PFSK-1 (cell line): ENCODE results near the gene MRPL55.

Experiments used
- FOXP2 ChIP-seq: optimal IDR thresholded peaks from 2 replicates; pipeline ENCODE3; 2011; ENCODE audit warnings: borderline replicate concordance, control low read depth, inconsistent platforms; ENCODE audit not compliant: insufficient read depth; ENCODE audit errors: extremely low read length, extremely low read depth
- POLR2AphosphoS5 ChIP-seq: IDR thresholded peaks from 2 replicates; pipeline ENCODE4 v1.6.1; 2012; ENCODE audit warnings: low read depth, mild to moderate bottlenecking, control low read depth, low read length, moderate library complexity
- SIN3A ChIP-seq: IDR thresholded peaks from 2 replicates; pipeline ENCODE4 v1.6.1; 2012; ENCODE audit warnings: mild to moderate bottlenecking, low read length, moderate library complexity, borderline replicate concordance; ENCODE audit not compliant: insufficient read depth
- TAF1 ChIP-seq: IDR thresholded peaks from 2 replicates; pipeline ENCODE4 v1.6.1; 2012; ENCODE audit warnings: low read length, control low read depth, borderline replicate concordance; ENCODE audit not compliant: insufficient read depth
- TF ChIP-seq, protein P1 (sequence below), 2 experiments: IDR thresholded peaks; 2 replicates each; pipeline versions ENCODE4 v1.6.1 to v1.8.0; 2011 to 2012; ENCODE audit warnings: low read depth in 2 of 2, low read length in 2 of 2, control low read depth in 1 of 2, inconsistent platforms in 1 of 2, mild to moderate bottlenecking in 1 of 2, moderate library complexity in 1 of 2; ENCODE audit not compliant: insufficient read depth in 1 of 2

MRPL55 gene

DNA sequence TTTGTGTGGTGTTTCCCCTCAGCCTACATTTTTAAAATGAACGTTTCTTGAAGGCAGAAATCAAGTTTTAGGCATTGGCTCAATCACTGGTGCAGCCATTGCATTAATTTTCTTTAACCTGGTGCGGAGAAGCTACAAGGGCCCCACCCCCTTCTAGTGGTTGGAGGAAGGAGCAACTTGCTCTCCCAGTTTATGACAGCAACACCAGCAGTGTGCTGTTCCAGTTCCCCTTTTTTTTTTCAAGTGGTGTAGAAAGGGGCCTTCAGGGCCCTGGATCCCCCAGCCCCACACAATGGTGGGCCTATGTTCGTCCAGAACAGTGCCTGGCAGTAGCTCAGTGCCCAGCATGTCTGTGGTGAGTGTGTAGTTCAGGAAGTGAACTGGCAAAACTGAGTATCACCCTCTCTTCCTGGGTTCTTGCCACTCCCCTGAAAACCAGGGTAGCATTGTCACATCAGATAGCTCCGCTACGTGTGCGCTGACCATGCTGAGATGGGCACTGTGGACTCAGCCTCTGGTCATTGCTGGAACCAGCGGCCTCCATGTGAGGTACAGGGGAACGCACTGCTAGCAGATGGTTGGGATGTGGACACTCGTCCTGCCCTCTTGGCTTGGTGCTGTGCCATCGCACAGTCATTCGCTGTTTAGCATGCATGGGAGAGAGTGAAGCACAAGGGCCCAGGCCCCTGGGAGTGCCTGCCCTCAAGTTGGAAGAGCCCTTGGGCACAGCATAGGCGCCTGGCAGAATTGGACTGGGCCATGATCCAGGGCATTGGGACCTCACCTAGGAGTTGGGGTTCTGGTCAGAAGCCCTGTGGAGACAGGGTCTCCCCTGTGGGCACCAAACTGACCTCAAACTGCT lies 19.3 kb downstream of the MRPL55 start:
- TF ChIP-seq SIN3A (no peak), POLR2AphosphoS5 (no peak), FOXP2 (no peak), TAF1 (no peak)

DNA sequence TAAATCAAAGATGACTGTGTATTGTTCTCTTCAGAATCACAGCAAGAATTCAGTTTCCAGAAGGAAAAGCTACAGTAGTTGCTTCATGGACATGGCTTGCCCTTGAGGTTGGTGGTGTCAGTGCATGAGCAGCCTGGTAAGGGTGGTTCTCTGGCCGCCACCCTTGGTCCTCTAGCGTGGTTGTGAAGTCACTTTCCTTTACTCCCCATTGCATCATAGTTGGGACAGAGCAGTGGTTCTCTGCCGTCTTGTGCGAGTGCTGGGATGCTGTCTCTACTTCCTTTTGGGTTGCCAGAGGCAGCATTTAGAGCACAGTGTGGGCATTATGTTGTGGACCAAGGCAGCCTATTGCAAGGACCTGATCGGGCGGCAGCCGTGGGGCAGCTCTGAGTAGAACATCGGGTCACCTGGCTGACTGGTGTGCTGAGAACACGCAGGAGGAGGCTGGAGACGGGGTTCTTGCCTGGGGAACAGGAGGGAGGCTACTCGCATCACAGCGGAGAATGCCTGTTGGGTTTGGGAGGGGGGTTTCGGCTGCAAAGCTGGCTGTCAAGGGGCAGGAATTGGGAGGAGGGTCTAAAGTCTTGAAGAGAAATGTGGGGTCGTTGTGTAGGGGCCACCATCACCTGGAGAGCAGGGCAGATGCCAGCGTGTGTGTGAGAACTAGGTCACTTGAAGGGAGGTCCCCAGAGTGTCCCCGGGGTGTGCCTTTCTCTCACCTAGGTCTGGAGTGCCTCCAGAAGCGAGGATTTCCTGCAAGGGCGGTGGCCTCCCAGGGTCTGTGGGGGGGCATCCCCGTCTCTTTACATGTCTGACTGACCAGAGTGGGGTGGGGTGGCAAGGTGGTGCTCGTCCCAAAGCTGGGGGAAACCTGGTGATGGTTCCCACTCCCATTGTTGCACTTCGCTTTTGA lies 20.3 kb downstream of the MRPL55 start:
- TF ChIP-seq TAF1 (no peak), POLR2AphosphoS5 (no peak), SIN3A (no peak), FOXP2 (no peak)
- TF ChIP-seq, protein P1, sequence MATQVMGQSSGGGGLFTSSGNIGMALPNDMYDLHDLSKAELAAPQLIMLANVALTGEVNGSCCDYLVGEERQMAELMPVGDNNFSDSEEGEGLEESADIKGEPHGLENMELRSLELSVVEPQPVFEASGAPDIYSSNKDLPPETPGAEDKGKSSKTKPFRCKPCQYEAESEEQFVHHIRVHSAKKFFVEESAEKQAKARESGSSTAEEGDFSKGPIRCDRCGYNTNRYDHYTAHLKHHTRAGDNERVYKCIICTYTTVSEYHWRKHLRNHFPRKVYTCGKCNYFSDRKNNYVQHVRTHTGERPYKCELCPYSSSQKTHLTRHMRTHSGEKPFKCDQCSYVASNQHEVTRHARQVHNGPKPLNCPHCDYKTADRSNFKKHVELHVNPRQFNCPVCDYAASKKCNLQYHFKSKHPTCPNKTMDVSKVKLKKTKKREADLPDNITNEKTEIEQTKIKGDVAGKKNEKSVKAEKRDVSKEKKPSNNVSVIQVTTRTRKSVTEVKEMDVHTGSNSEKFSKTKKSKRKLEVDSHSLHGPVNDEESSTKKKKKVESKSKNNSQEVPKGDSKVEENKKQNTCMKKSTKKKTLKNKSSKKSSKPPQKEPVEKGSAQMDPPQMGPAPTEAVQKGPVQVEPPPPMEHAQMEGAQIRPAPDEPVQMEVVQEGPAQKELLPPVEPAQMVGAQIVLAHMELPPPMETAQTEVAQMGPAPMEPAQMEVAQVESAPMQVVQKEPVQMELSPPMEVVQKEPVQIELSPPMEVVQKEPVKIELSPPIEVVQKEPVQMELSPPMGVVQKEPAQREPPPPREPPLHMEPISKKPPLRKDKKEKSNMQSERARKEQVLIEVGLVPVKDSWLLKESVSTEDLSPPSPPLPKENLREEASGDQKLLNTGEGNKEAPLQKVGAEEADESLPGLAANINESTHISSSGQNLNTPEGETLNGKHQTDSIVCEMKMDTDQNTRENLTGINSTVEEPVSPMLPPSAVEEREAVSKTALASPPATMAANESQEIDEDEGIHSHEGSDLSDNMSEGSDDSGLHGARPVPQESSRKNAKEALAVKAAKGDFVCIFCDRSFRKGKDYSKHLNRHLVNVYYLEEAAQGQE (IDR thresholded peaks at IDR 0.05; ENCODE audit: insufficient read depth in 1 of 2, low read depth in 2 of 2, low read length in 2 of 2): no peak

DNA sequence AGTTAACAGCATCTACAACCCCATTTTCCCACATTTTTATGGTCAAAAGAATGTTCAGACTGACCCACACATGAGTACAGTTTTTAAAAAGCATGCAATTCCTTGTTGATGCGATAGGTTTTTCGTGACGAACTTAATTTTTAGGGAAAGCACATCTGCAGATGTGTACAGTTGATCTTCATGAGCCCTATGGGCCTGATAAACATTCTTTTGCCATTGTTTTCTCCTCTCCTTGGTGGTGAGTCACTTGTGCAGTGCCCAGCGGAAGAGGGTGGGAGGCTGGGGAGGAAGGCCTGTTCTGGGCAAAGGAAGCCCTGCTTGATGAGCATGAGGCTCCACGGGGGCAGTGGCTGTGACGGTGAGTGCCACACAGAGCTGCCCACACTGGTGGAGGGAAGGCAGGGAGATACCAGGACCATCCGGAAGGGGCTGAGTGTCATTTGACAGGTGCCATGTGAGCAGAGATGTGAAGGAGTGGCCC lies 21.3 kb downstream of the MRPL55 start:
- TF ChIP-seq POLR2AphosphoS5: no peak
- no peak for TF ChIP-seq SIN3A
- TF ChIP-seq, protein P1 (IDR thresholded peaks at IDR 0.05; ENCODE audit: insufficient read depth in 1 of 2, low read depth in 2 of 2, low read length in 2 of 2): no peak
- TF ChIP-seq TAF1: no peak
- no peak for TF ChIP-seq FOXP2

DNA sequence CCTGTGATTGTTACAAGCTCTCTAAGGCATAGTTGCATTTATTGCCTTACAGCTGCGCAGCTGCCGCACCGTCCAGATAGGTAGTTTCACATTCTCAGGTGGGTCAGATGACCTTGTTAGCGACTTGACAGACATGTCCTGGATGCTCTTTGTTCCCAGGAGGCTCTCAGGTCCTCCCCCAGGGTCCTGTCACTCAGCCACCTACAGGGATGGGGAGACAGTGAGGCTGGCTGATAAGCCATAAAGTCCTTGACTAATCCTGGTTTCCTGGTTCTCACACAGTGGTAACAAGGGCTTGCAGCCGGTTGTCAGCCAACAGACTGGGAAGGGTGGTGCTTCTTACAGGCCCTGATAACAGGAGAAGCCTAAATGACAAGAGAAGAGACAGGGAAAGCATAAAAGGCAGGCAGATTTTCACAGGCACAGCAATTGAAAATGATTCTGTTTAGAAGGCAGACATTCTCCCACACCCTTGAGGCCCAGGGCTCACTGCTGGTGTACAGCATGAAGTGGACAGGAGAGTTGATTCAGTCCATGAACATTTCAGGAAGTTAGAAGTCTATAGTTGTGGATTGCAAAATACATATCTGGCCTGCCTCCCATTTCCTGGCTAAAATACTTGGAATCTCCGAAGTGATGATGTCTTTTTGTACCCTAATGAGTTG lies 23.7 kb downstream of the MRPL55 start:
- TF ChIP-seq, protein P1 (IDR thresholded peaks at IDR 0.05; ENCODE audit: insufficient read depth in 1 of 2, low read depth in 2 of 2, low read length in 2 of 2): no peak
- TF ChIP-seq POLR2AphosphoS5: no peak
- TF ChIP-seq TAF1: no peak
- TF ChIP-seq FOXP2: no peak
- TF ChIP-seq SIN3A: no peak

- no peak for TF ChIP-seq FOXP2
- TF ChIP-seq TAF1: no peak
- no peak for TF ChIP-seq SIN3A
- TF ChIP-seq, protein P1 (IDR thresholded peaks at IDR 0.05; ENCODE audit: insufficient read depth in 1 of 2, low read depth in 2 of 2, low read length in 2 of 2): no peak
- no peak for TF ChIP-seq POLR2AphosphoS5
These were observed 24.3 kb downstream of the MRPL55 start for GRCh38 chr1:228084797-228085196.
